Measurements from ENCODE around the gene SAYSD1.

The SAYSD1 gene

DNA sequence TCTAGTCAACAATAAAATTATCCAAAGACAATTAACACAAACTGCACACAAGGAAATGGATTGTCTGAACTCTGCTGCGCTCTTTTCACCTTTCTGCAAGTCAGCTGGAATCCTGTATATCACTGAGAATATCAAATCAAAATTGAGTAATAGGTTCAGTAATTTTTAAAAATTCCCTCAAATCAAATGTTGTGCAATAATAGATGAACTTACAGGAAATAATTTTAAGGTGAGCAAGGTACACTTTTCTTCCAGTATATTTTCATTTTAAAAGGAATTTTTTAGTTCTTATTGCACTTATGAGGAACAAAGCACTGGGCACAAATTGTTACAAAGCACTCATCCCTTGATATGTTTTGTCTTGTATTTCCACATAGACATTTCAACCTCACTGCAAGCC is 1.2 kb downstream of the SAYSD1 start:
- peak overlapping the region; percentile 94 for H3K27ac ChIP-seq (replicated peaks)
- H3K27me3 ChIP-seq (ENCODE audit: insufficient read depth, poor library complexity, severe bottlenecking), result no peaks in the 10 kb centered on the region
- peak overlapping the region; percentile 64 for H3K4me3 ChIP-seq (replicated peaks; ENCODE audit: insufficient read depth, low read length)
- no peak for TF ChIP-seq GABPA (IDR thresholded peaks at IDR 0.05; ENCODE audit: low read depth)
- no peak for TF ChIP-seq POLR2AphosphoS5 (IDR thresholded peaks at IDR 0.05; ENCODE audit: low read depth)
- no peak for TF ChIP-seq SPI1 (IDR thresholded peaks at IDR 0.05; ENCODE audit: borderline replicate concordance, low read depth)
- TF ChIP-seq CTCF (IDR thresholded peaks at IDR 0.05; ENCODE audit: insufficient read depth, low read length), result no peak
- no peak for TF ChIP-seq REST (IDR thresholded peaks at IDR 0.05; ENCODE audit: insufficient replicate concordance, low read depth)
- no peak for DNase-seq (ENCODE audit: low read depth in 1 of 2, low spot score in 1 of 2)

DNA sequence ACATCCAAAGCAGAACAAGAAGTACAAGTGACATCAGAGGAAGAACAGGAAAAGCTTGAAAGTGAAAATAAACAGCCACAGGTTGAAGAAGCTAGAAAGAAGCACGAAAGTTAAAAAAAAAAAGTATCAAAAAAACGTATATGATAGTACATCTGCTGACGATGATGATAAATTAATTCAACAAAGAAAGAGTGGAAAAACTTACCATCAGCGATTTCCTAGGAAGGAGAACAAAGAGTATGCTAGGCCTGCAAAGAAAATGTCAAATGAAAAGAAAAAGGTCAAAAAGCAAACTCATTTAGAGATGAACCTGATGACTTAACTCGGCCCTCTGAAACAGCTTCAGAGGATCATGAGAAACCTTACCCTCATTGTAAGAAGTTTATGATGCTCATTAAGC is 3.7 kb downstream of the SAYSD1 start:
- H3K27ac ChIP-seq (replicated peaks), result no peak overlapping the region
- no peaks in the 10 kb centered on the region for H3K27me3 ChIP-seq (ENCODE audit: insufficient read depth, poor library complexity, severe bottlenecking)
- TF ChIP-seq CTCF (IDR thresholded peaks at IDR 0.05; ENCODE audit: insufficient read depth, low read length) (no peak), POLR2AphosphoS5 (IDR thresholded peaks at IDR 0.05; ENCODE audit: low read depth) (no peak), GABPA (IDR thresholded peaks at IDR 0.05; ENCODE audit: low read depth) (no peak), REST (IDR thresholded peaks at IDR 0.05; ENCODE audit: insufficient replicate concordance, low read depth) (no peak), SPI1 (IDR thresholded peaks at IDR 0.05; ENCODE audit: borderline replicate concordance, low read depth) (no peak)
- no peak for DNase-seq (ENCODE audit: low read depth in 1 of 2, low spot score in 1 of 2)
- H3K4me3 ChIP-seq (replicated peaks; ENCODE audit: insufficient read depth, low read length), result no peak overlapping the region

DNA sequence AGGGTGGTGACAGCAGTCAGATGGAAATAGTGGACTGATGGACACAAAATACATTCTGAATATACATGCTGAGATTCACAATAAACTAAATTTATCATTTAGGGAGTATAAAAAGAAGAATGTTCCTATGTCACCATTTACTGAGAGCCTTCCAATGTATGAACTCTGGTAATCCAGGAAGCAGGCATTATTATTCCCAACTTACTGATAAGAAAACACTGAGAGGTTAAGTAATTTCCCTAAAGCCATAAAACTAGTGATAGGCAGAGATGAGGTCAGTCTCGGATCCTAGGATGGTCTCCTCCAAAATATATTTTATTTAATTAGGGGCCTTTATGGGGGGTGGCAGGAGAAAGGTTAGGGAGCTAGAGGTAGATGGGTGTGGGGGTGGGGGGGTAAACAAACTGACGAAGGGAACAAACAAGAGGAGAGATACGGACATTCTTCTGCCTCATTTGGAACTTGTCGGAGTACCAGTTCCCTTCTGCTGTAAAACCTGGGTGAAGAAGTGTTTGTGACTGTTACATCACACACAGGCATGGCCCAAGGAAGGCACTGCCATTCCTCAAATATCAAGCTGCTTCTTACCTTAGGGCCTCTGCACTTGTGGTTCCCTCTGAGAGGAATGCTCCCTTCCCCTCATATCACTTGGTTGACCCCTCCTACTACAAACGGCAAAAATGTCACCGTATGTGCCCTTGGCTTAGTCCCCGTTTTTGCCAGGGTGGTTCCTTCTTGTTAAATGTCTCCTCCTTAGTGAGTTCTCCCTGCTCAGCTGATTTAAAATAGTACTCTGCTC is 6.7 kb downstream of the SAYSD1 start:
- TF ChIP-seq SPI1 (IDR thresholded peaks at IDR 0.05; ENCODE audit: borderline replicate concordance, low read depth), result no peak
- TF ChIP-seq GABPA (IDR thresholded peaks at IDR 0.05; ENCODE audit: low read depth), result no peak
- no peak for TF ChIP-seq REST (IDR thresholded peaks at IDR 0.05; ENCODE audit: insufficient replicate concordance, low read depth)
- TF ChIP-seq CTCF (IDR thresholded peaks at IDR 0.05; ENCODE audit: insufficient read depth, low read length), result no peak
- TF ChIP-seq POLR2AphosphoS5 (IDR thresholded peaks at IDR 0.05; ENCODE audit: low read depth), result no peak
- no peak overlapping the region for H3K27ac ChIP-seq (replicated peaks)
- H3K27me3 ChIP-seq (ENCODE audit: insufficient read depth, poor library complexity, severe bottlenecking), result no peaks in the 10 kb centered on the region
- no peak for DNase-seq (ENCODE audit: low read depth in 1 of 2, low spot score in 1 of 2)
- no peak overlapping the region for H3K4me3 ChIP-seq (replicated peaks; ENCODE audit: insufficient read depth, low read length)
